Right lung (tissue), 5 donors: ENCODE measurements around the gene TBL2. TPM values are rescaled to one million over a fixed set of nuclear protein-coding genes. Genes with fewer than 3 reads are reported as not detected.
"Not testable (repeated sequence)": the region's sequence is repeated elsewhere in the genome, so short reads cannot be mapped to it uniquely, and the experiment has no call there.

Experiments used
- DNase-seq, 2 donors: peaks; one replicate each; pipeline ENCODE4 v3.0.0-alpha.2; 2013
- polyA plus RNA-seq, 5 donors: library from polyadenylated mRNA; unstranded; fragments of 120-200 nt; gene quantifications; one replicate each; pipeline versions ENCODE4 v1.2.1 to v1.2.3, GENCODE V29; 2013; ENCODE audit warnings: inconsistent platforms in 1 of 5, low replicate concordance in 1 of 5; ENCODE audit not compliant: insufficient read length in 5 of 5, insufficient read depth in 1 of 5

The TBL2 gene
- polyA plus RNA-seq, 5 donors, result 36.9 to 41.9 (median 39.6) TPM

DNA sequence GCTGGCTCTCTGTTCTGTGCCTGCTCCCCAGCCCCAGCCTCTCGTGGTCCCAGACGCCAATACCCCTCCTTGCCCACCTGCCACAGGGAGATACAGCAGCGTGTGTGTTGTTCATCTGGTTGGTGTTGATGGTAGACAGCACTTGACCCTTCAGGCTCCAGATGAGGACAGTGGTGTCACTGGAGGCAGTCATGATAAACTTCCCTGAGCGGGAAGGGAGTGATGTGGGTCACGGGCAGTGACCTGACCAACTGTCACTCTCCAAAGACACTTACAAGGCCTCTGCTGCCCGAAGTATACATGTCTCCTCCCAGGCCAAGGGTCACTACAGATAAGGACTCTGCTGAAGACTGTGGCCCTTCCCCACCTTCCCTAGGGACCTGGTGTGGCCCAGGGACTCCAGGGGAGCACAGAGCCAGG, 5.6 kb downstream of the TBL2 start:
- no peak for DNase-seq

DNA sequence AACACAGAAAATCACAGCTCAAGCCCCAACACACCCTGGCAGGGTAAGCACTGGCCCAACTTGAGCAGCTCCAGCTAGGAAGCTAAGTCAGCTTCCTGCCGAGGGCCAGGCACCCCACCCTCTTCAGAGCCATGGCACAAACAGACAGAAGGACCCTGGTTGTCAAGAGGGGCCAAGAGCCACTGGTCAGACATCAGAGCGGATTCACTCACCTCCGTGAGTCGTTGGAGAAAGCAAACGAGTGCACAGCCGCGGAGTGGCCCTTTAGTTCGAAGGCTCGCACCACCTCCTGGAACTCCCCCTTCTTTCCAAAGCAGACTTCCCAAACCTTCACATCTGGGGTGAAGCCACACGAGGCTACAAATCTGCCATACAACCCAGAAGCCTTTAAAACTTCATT, 7.4 kb downstream of the TBL2 start:
- DNase-seq, result no peak

DNA sequence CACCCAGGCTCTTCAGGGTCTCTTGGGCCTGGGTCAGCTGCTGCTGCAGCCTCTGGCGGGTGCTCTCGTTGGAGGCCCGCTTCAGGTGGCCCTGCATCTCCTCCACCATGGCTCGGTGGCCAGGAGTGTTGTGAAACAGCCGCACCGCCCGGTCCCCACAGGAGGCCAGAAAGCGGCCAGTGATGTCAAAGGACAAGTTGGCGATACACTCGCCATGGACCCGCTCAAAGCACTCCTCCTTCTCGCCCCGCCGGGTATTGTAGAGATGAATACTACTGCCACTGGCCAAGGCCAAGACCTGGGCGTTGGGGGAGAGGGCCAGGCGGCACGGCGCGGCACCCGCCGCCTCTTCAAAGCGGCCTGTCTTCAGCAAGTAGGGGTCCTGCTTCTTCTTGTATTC, 7.9 kb downstream of the TBL2 start:
- no peak for DNase-seq

DNA sequence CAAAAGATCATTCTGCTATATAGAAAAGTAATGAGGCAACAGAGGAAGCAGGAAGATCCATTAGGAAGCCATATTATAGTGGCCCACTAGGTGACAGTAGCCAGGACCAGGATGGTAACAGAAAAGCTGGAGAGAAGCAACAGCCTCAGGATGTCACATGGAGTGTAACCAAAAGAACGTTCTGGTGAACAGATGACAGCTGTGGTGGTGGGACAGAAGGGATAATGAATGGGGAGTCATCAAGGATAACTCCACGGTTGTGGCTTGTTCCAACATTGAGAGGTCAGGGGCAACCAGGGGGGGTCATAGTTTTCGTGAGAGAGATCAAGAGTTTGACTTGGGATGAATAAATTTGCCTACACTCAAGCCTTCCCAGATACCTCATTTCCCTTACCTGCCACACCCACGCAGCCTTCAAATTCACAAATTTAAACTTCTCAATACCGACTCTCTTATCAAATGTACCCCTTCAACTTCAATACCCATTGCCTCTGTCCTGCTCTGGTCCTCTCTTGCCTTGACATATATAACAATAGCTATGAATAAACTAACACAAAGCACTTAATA, 9.3 kb downstream of the TBL2 start:
- DNase-seq, result no peak

DNA sequence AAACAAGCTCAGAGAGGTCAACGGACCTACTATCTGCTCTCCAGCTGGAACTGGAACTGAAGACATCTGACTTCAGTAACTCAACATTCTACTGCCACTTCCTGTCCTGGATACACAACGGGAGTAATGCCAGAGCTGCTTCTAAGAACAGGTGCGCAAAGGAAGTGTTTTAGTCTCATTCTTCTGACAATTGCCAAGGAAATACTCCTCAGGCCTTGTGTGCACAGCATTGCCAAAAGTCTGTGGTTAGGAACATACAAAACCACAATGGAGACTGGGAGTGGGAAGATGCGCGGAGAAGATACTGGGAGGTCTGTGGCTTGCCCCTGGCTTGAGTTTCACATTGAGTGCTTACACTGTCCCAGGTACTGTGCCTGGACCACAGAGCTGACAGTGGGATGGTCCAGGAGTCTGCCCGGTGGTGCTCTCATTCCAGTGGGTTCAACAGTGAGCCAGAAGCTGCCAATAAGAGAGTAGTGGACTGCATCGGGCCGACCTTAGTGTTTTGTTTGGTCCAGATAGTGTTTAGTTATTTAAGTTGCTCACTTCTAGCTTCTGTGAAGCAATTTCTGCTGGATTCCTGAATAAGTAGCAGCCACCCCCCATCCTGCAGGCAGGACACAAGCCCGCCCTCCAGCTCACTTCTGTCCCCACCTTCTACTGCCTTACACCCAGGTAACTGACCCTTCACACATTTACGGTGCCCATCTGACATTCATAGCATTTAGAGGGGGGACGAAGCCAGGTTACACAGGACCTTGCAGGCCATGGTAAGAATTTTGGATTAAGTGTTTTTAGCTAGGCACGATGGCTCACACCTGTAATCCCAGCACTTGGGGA, 10.3 kb downstream of the TBL2 start:
- no peak for DNase-seq

DNA sequence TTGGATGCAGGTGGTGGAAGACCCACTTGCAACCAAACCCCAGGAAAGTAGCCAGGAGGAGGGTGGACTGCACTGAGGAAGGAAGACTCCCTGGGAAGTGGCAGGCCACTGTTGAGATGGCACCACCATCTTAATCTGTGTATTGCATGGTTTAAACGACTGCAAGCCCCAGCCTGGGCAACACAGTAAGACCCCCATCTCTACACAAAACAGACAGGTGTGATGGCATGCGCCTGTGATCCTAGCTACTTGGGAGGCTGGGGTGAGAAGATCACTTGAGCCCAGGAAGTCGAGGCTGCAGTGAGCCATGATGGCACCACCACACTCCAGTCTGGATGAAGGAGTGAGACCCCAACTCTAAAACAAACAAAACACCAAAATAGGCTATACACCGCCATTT, 11.2 kb downstream of the TBL2 start:
- no peak for DNase-seq

DNA sequence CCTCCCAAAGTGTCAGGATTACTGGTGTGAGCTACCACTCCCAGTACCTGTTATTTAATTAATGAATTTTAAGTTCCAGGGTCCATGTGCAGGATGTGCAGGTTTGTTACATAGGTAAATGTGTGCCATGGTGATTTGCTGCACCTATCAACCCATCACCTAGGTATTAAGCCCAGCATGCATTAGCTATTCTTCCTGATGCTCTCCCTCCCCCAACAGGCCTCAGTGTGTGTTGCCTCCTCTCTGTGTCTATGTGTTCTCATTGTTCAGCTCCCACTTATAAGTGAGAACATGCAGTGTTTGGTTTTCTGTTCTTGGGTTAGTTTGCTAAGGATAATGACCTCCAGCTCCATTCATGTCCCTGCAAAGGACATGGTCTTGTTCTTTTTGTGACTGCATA, 11.9 kb downstream of the TBL2 start:
- not testable (repeated sequence) for DNase-seq

DNA sequence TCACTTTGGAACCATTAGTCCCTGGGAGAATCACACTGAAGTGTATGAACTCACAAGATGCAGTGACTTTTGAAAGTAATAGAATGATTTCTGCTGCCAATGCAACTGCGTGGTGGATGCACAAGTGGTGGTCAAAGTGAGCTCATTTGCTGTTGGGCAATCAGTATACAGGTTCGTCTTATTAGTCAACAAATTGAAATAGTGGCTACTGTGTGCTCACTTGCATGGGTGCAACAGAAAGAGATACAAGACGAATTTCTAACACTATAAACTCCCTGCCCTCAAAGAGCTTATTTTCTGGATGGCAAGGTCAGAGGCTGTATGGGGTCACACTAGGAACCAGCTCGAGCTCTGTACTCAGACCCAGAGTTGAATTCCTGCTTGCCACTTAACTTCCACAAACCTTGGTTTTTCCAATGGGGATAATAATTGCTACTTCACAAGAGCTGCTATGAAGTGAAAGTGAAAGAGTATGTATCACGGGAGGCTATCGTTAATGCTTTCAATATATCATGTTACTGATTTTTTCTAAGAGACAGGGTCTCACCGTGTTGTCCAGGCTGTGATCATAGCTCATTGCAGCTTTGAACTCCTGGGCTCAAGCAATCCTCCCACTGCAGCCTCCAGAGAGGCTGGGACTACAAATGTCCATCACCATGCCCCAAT, 12.6 kb downstream of the TBL2 start:
- no peak for DNase-seq

DNA sequence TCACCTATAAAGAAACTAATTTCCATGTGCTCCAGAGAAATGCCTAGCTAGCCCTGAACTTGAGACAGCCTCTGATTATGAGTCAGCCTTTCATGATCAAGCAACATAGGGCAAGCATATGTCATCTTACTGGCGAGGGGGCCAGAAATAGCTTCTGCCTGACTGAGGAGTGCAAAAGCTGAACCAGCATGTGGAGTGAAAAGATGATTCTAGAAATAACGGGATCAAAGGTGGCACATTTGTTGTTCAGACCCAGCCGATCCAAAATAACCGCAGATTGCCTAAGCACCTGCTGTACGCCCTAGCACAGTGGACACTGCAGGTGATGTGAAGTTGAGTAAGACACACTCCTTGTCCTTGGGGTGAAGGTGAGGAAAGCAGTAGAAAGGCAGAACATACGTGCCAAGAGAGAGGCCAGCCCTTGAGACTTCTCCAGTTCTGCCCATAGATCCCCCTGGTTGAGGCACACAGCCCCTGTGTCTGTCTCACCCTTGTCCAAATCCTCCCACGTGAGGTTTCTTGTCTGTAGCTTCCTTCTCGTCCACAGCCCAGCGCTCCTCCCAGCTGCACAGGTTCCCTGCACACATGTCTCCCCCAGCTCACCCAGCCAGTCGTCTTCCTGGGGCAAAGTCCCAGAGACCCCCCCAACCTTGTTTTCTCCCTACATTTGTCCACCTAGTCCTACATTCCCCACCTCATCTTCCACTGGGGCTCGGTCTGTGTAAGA, 18.1 kb downstream of the TBL2 start:
- no peak for DNase-seq

DNA sequence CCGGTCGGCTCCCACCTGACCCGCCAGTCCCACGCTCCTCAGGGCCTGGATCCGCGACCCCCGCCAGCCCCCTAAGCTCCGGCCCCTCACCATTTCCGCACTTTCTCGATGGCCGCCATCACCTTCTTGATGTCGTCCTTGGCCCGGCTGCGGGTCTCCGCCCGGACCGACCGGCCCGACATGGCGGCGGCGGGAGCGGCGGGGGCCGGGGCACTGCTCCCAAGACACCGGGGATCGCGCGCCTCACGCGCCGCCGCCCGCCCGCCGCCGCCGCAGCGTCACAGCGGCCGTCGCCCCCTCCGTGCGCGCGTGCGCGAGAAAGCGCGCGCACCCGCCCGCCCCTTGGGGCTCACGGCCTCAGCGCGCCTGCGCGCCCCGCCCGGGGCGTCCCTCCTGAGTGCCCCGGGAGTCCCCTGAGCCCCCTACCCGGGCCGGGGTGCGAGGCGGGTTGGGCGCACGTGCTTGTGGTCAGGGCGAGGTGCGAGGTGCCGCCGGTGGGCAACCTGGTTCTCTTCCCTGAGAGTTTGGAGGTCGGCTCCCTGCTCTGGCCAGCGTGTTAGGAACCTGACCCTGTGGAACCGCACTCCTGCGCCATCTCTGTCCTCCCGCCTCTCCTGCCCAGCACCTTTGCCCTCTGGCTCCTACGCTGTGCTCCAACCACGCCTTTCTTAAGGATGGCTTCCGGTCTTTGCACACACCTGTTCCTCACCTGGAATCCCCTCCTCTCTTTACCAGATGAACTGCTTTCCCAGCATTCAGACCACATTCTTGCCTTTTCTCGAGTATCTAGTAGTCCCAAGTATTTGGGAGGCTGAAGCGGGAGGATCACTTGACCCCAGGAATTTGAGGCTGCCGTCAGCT, 20.8 kb downstream of the TBL2 start, which contains the start of gene BCL7B:
TSS of gene BCL7B (minus strand) at position 294 of the 861 bp plus-strand sequence. CDS start at position 182, 112 bp downstream.
- DNase-seq, result peak; percentile 60 to 64

DNA sequence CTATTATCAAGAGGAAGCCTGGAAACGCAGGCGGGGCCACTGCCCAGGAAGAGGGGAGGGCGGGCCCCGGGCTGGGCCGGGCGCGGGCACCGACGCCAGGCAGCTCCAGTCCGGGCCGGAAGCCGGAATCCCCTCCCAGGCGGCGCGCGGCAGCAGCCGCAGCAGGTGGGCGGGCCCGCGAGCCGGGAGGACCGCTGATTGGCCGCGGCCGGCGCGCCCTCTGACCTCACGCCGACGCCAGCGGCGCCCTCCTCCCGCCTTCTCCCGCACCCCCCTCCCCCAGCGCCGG, 21.3 kb downstream of the TBL2 start:
- DNase-seq, result peak; percentile 90 to 92

DNA sequence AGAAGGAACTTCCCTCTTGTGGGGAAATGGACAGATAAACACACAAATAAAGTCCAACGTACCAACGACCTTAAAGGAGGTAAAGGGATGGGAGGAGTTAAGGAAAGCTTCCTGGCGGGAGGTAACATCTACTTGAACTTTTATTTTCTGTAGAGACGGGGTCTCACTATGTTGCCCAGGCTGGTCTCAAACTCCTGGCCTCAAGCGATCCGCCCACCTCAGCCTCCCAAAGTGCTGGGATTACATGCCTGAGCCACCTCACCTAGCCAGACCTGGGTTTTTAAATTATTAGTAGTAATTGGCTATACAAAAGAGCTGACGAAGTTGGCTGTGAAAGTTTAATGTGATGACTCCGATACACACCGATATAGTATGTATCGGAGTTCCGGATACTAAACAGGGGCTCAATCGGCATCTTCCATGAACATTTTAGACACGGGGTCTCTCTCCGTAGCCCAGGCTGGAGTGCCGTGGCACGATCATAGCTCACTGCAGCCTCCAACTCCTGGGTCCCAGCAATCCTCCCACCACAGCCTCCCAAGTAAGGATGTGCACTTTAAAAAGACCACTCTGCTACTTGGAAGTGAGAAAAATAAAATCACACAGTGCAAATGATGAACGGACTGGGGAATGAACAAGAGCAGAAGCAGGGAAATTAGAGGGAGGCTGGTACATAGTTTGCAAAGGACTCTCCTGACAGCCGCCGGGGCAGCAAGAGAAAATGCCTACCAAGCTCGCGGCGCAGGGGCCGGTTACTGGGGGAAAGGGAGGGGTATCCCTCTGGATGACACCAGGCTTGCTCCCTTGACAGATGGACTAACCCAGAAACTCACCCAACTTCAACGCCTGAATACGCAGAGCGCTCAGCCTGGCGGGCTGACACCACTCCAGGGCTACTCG, 21.9 kb downstream of the TBL2 start:
- no peak for DNase-seq

DNA sequence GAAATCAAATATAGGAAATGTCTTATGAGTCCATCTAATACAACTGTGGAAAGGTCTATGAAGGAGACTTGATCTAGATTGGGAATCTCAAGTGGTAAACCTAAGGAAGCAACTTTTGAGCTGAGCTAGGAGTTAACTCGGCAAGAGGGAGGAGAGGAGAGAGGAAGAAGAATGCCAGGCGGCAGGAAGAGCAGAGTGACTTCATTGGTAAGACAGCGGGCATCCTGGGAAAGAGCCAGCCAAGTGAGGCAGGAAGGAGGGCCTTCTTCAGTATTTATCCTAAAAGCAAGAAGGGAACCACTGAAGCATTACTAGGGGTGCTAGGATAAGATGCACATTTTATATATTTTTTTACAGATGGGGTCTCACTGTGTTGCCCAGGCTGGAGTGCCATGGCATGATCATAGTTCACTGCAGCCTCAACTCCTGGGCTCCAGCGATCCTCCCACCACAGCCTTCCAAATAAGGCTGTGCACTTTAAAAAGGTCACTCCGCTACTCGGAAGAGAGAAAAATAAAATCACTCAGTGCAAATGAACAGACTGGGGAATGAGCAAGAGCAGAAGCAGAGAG, 22.9 kb downstream of the TBL2 start:
- DNase-seq, result no peak

DNA sequence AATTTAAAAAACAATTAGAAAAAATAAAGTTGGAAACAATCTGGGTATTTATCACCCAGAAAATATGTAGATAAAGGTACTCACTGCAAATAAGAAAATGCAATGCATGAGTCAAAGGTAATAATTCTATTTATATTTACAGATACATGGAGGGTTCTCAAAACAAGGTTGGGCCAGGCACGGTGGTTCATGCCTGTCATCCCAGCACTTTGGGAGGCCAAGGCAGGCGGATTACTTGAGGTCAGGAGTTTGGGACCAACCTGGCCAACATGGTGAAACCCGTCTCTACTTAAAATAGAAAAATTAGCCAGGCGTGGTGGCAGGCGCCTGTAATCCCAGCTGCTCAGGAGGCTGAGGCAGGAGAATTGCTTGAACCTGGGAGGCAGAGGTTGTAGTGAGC, 28.3 kb downstream of the TBL2 start:
- not testable (repeated sequence) for DNase-seq

DNA sequence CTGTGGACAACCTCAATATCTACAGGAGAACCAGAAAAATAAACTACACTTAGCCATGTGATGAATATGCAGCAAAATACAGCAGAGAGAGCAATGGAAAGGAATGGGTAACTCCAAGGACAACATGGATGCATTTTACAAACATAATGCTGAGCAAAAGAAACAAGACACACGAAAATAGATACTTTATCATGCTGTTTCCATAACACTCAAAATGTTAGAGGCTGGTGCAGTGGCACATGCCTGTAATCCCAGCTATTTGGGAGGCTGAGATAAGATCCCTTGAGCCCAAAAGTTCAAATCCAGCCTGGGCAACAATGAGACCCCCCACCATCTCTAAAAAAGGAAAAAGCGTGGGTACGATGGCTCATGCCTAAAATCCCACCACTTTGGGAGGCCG, 29.2 kb downstream of the TBL2 start:
- no peak for DNase-seq

DNA sequence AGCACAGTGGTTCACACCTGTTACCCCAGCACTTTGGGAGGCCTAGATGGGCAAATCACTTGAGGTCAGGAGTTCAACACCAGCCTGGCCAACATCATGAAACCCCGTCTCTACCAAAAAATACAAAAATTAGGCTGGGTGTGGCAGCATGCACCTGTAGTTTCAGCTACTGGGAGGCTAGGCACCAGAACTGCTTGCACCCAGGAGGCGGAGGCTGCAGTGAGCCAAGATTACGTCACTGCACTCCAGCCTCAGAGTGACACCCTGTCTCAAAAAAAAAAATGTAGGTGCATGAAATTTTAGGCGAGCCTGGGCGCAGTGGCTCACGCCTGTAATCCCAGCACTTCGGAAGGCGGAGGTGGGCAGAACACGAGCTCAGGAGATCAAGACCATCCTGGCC, 30.5 kb downstream of the TBL2 start:
- no peak for DNase-seq

DNA sequence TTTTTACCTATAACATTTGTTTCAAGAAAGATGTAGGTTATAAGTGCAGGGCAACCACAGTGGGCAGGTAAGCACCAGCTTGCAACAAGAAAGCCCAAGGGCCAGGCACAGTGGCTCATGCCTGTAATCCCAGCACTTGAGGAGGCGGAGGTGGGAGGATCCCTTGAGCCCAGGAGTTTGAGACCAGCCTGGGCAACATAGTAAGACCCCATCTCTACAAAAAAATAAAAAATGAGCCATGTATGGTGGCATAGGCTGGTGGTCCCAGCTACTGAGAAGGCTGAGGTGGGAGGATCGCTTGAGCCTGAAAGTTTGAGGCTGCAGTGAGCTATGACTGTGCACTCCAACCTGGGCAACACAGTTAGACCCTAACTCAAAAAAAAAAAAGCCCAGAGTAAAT, 33.7 kb downstream of the TBL2 start:
- no peak for DNase-seq

DNA sequence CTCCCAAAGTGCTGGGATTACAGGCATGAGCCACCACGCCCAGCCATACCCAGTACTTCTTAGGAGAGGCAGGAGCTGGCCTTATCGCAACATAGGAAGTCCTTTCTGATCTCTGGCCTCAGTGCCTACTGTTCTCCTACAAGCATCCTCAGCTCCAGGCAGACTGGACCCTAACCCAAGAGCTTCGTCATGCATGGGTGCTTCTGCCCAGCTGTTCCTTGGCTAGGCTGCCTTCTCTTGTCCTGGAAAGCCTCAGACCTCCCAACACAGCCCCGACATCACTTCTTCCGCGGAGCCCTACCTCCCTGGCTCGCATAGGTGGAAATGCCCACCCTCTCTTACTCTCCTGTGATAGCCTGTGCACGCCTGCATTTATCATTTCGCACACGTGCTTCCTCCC, 36.7 kb downstream of the TBL2 start:
- DNase-seq, result no peak

DNA sequence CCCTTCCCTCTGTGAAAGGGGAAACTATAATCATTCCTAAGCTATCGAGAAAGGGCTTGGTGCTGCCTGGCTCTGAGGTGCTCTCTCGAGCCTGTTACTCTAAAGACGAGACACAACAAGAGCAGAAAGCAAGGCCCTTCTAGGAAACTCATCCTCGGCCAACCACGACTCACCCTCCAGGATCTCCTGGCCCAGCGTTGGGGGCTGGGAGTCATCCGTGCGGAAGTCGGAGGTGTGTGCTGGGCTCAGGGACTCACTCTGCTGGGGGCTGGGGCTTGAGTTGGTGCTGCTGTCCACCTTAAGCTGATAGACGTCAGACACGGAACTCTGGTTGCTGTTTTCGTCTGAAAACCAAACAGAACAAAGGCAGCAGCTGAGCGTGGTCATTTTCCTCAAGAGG, 38.7 kb downstream of the TBL2 start:
- DNase-seq, result no peak

DNA sequence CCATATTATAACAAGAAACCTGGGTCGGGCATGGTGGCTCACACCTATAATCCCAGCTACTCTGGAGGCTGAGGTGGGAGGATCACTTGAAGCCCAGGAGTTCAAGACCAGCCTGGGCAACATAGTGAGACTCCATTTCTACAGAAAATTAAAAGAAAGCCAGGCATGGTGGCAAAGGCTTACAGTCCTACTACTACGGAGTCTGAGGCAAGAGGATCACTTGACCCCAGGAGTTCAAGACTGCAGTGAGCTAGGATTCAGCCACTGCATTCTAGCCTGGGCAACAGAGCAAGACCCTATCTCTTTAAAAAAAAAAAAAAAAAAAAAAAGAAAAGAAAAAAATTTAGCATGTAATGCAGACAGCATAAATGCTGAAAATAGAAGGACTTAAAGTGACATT, 39.9 kb downstream of the TBL2 start:
- not testable (repeated sequence) for DNase-seq
